GM23338 (cell line): ENCODE measurements around the gene GOLT1A. TPM values are rescaled to one million over a fixed set of nuclear protein-coding genes. Genes with fewer than 3 reads are reported as not detected.

Source experiments
- ATAC-seq: fragments of 200-7000 bp; cut with Tn5 transposase; 3 replicates; pipeline ENCODE4 v1.9.1; 2020
- DNase-seq: peaks from one replicate; pipeline ENCODE4 v3.0.0-alpha.2; 2015; ENCODE audit warnings: low spot score
- H2AFZ ChIP-seq: fragments of 200-600 bp; sonication (generic); 2 replicates; pipeline ENCODE4 v1.8.0; 2016; ENCODE audit warnings: antibody characterized with exemption, mild to moderate bottlenecking, moderate library complexity
- H3F3A ChIP-seq: fragments of 200-600 bp; sonication (generic); replicated peaks from 2 replicates; pipeline ENCODE4 v1.8.0; 2017; ENCODE audit warnings: antibody characterized with exemption, mixed run types, low read depth
- H3K27ac ChIP-seq: fragments of 200-600 bp; sonication (generic); 2 replicates; pipeline ENCODE4 v1.6.1; 2016; ENCODE audit warnings: low read depth
- H3K27me3 ChIP-seq: fragments of 200-600 bp; sonication (generic); 2 replicates; pipeline ENCODE4 v1.8.0; 2016; ENCODE audit warnings: mild to moderate bottlenecking, mixed run types, moderate library complexity; ENCODE audit not compliant: insufficient read depth
- H3K36me3 ChIP-seq: fragments of 200-600 bp; sonication (generic); 2 replicates; pipeline ENCODE4 v1.8.0; 2016; ENCODE audit warnings: mild to moderate bottlenecking; ENCODE audit not compliant: insufficient read depth
- H3K4me1 ChIP-seq: fragments of 200-600 bp; sonication (generic); 2 replicates; pipeline ENCODE4 v1.8.0; 2016; ENCODE audit warnings: mild to moderate bottlenecking, moderate library complexity; ENCODE audit not compliant: insufficient read depth
- H3K4me2 ChIP-seq: fragments of 200-600 bp; sonication (generic); 2 replicates; pipeline ENCODE4 v1.7.1; 2017; ENCODE audit warnings: mixed run types
- H3K4me3 ChIP-seq: fragments of 200-600 bp; sonication (generic); 2 replicates; pipeline ENCODE4 v1.6.1; 2016; ENCODE audit warnings: mixed run types
- H3K79me2 ChIP-seq: fragments of 200-600 bp; sonication (generic); replicated peaks from 2 replicates; pipeline ENCODE4 v1.8.0; 2017; ENCODE audit warnings: mild to moderate bottlenecking; ENCODE audit not compliant: insufficient read depth
- H3K9me2 ChIP-seq: fragments of 200-600 bp; sonication (generic); 2 replicates; pipeline ENCODE4 v1.8.0; 2017; ENCODE audit not compliant: insufficient read depth
- H4K20me1 ChIP-seq: fragments of 200-600 bp; sonication (generic); replicated peaks from 2 replicates; pipeline ENCODE4 v1.8.0; 2017; ENCODE audit warnings: mild to moderate bottlenecking; ENCODE audit not compliant: insufficient read depth
- H3K27ac Mint-ChIP-seq: 2 replicates; pipeline ENCODE4 v1.8.0; 2020; ENCODE audit warnings: inconsistent platforms, mild to moderate bottlenecking, moderate library complexity, mixed read lengths
- H3K27me3 Mint-ChIP-seq: 3 replicates; pipeline ENCODE4 v1.8.0; 2022; ENCODE audit warnings: low read depth, mild to moderate bottlenecking, moderate library complexity, mixed read lengths, inconsistent platforms; ENCODE audit not compliant: insufficient read depth, poor library complexity
- H3K36me3 Mint-ChIP-seq: 3 replicates; pipeline ENCODE4 v1.8.0; 2021; ENCODE audit warnings: low read depth, mild to moderate bottlenecking, inconsistent platforms, moderate library complexity, mixed read lengths
- H3K4me1 Mint-ChIP-seq: 3 replicates; pipeline ENCODE4 v1.8.0; 2020; ENCODE audit warnings: mild to moderate bottlenecking, inconsistent platforms, mixed read lengths
- H3K4me3 Mint-ChIP-seq: 3 replicates; pipeline ENCODE4 v1.8.0; 2021; ENCODE audit warnings: moderate library complexity, mild to moderate bottlenecking, inconsistent platforms, mixed read lengths
- H3K9me3 Mint-ChIP-seq: 3 replicates; pipeline ENCODE4 v1.8.0; 2020; ENCODE audit warnings: moderate library complexity, mild to moderate bottlenecking, inconsistent platforms, mixed read lengths
- CTCF ChIP-seq, 2 experiments: fragments of 200-600 bp in 1 of 2; sonication (generic) in 1 of 2; conservative IDR thresholded peaks; 2 replicates each; pipeline versions ENCODE4 v1.5.1 to v1.6.1; 2016 to 2017; ENCODE audit warnings: antibody characterized with exemption in 2 of 2, low read depth in 2 of 2, mild to moderate bottlenecking in 2 of 2, moderate library complexity in 1 of 2
- ETS1 ChIP-seq: IDR thresholded peaks from 2 replicates; pipeline ENCODE4 v1.6.1; 2016; ENCODE audit warnings: antibody characterized with exemption
- EZH2phosphoT487 ChIP-seq: fragments of 200-600 bp; sonication (generic); IDR thresholded peaks from one replicate; pipeline ENCODE4 v1.8.1; 2018; ENCODE audit warnings: antibody characterized with exemption; ENCODE audit not compliant: unreplicated experiment
- JUNB ChIP-seq: IDR thresholded peaks from one replicate; pipeline ENCODE4 v1.6.1; 2016; ENCODE audit warnings: antibody characterized with exemption; ENCODE audit not compliant: unreplicated experiment
- NANOG ChIP-seq: IDR thresholded peaks from 2 replicates; pipeline ENCODE4 v1.6.1; 2016; ENCODE audit warnings: antibody characterized with exemption, borderline replicate concordance
- POLR2AphosphoS5 ChIP-seq: IDR thresholded peaks from 2 replicates; pipeline ENCODE4 v1.6.1; 2016; ENCODE audit warnings: antibody characterized with exemption, low read depth
- STAT1 ChIP-seq: IDR thresholded peaks from one replicate; pipeline ENCODE4 v1.6.1; 2016; ENCODE audit warnings: antibody characterized with exemption; ENCODE audit not compliant: unreplicated experiment
- ZNF114 ChIP-seq: fragments of 250-450 bp; sonication (Bioruptor Pico); IDR thresholded peaks from 2 replicates; pipeline ENCODE4 v1.5.0; 2020; ENCODE audit warnings: mild to moderate bottlenecking, moderate library complexity
- ZNF331 ChIP-seq: fragments of 250-450 bp; sonication (Bioruptor Pico); IDR thresholded peaks from 2 replicates; pipeline ENCODE4 v1.5.0; 2020; ENCODE audit warnings: low read depth, mild to moderate bottlenecking, moderate library complexity
- polyA plus RNA-seq: library from polyadenylated mRNA; unstranded; fragments of >200 nt; fragmentation: Nextera tagmentation; extraction: Ambion mirVana; gene quantifications from 2 replicates; pipeline ENCODE4 v1.2.1, GENCODE V29; 2016
- total RNA-seq: library from RNA; depleted of rRNA; stranded (reverse); fragments of >200 nt; shearing (Covaris generic); gene quantifications from 2 replicates; pipeline ENCODE4 v1.2.3, GENCODE V29; 2014
- TF ChIP-seq, protein P1 (sequence below): IDR thresholded peaks from one replicate; pipeline ENCODE4 v1.6.1; 2018; ENCODE audit warnings: antibody characterized with exemption; ENCODE audit not compliant: unreplicated experiment
- TF ChIP-seq, protein P2 (sequence below): fragments of 250-450 bp; sonication (Bioruptor Pico); IDR thresholded peaks from 2 replicates; pipeline ENCODE4 v1.5.0; 2020; ENCODE audit warnings: mild to moderate bottlenecking, moderate library complexity

GOLT1A gene
- total and polyA plus RNA-seq, 2 experiments from 2014 or later: 3.0 to 7.2 TPM

GRCh38 chr1:204201348-204202040 lies 12.3 kb downstream of the GOLT1A start (continued):
- TF ChIP-seq CTCF (conservative IDR thresholded peaks at IDR 0.05; ENCODE audit: low read depth in 2 of 2): no peak
- no peak for TF ChIP-seq POLR2AphosphoS5
- TF ChIP-seq ZNF114 (CRISPR knock-in tag): no peak
- no peak for TF ChIP-seq ZNF331
- no peak for TF ChIP-seq NANOG
- TF ChIP-seq, protein P1, sequence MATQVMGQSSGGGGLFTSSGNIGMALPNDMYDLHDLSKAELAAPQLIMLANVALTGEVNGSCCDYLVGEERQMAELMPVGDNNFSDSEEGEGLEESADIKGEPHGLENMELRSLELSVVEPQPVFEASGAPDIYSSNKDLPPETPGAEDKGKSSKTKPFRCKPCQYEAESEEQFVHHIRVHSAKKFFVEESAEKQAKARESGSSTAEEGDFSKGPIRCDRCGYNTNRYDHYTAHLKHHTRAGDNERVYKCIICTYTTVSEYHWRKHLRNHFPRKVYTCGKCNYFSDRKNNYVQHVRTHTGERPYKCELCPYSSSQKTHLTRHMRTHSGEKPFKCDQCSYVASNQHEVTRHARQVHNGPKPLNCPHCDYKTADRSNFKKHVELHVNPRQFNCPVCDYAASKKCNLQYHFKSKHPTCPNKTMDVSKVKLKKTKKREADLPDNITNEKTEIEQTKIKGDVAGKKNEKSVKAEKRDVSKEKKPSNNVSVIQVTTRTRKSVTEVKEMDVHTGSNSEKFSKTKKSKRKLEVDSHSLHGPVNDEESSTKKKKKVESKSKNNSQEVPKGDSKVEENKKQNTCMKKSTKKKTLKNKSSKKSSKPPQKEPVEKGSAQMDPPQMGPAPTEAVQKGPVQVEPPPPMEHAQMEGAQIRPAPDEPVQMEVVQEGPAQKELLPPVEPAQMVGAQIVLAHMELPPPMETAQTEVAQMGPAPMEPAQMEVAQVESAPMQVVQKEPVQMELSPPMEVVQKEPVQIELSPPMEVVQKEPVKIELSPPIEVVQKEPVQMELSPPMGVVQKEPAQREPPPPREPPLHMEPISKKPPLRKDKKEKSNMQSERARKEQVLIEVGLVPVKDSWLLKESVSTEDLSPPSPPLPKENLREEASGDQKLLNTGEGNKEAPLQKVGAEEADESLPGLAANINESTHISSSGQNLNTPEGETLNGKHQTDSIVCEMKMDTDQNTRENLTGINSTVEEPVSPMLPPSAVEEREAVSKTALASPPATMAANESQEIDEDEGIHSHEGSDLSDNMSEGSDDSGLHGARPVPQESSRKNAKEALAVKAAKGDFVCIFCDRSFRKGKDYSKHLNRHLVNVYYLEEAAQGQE: no peak
- no peak for TF ChIP-seq STAT1

DNA sequence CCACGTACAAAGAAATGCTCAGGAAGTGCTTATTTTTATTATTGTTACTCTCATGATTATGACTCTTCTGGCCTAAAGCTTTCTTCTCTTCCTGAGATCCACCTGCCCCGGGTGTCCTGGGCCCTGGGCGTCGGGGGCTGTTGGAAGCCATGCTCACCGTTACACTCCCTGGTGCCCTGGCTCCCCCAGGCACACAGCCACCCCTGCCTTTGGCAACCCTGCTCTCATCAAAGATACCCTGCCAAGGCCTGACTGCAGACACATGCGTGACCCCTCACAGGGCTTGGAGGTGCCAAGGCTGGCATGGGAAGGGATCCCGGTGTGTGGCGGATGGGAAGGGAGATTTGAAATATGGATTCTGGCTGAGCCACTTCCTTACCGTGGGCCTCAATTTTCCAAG lies 14.2 kb downstream of the GOLT1A start:
- no peaks in the 10 kb centered on the region for H3F3A ChIP-seq
- H3K9me3 Mint-ChIP-seq: no peaks in the 10 kb centered on the region; the same call in 2 of the 3 replicates
- no peaks in the 10 kb centered on the region; the same call in 1 of the 2 replicates for H4K20me1 ChIP-seq
- ATAC-seq (no peak), DNase-seq (no peak)
- H3K4me2 ChIP-seq: no peak overlapping the region
- H3K27me3 ChIP-seq: no peaks in the 10 kb centered on the region
- H3K27me3 Mint-ChIP-seq: peaks cover 5% of the 10 kb centered on the region
- no peak overlapping the region for H3K27ac Mint-ChIP-seq
- H3K4me3 ChIP-seq: no peak overlapping the region
- no peaks in the 10 kb centered on the region for H3K79me2 ChIP-seq
- no peak overlapping the region for H3K27ac ChIP-seq
- H3K9me2 ChIP-seq: no peaks in the 10 kb centered on the region
- H3K36me3 Mint-ChIP-seq: no peaks in the 10 kb centered on the region
- TF ChIP-seq EZH2phosphoT487 (no peak), POLR2AphosphoS5 (no peak), NANOG (no peak), ETS1 (no peak), JUNB (no peak)
- TF ChIP-seq, protein P2, sequence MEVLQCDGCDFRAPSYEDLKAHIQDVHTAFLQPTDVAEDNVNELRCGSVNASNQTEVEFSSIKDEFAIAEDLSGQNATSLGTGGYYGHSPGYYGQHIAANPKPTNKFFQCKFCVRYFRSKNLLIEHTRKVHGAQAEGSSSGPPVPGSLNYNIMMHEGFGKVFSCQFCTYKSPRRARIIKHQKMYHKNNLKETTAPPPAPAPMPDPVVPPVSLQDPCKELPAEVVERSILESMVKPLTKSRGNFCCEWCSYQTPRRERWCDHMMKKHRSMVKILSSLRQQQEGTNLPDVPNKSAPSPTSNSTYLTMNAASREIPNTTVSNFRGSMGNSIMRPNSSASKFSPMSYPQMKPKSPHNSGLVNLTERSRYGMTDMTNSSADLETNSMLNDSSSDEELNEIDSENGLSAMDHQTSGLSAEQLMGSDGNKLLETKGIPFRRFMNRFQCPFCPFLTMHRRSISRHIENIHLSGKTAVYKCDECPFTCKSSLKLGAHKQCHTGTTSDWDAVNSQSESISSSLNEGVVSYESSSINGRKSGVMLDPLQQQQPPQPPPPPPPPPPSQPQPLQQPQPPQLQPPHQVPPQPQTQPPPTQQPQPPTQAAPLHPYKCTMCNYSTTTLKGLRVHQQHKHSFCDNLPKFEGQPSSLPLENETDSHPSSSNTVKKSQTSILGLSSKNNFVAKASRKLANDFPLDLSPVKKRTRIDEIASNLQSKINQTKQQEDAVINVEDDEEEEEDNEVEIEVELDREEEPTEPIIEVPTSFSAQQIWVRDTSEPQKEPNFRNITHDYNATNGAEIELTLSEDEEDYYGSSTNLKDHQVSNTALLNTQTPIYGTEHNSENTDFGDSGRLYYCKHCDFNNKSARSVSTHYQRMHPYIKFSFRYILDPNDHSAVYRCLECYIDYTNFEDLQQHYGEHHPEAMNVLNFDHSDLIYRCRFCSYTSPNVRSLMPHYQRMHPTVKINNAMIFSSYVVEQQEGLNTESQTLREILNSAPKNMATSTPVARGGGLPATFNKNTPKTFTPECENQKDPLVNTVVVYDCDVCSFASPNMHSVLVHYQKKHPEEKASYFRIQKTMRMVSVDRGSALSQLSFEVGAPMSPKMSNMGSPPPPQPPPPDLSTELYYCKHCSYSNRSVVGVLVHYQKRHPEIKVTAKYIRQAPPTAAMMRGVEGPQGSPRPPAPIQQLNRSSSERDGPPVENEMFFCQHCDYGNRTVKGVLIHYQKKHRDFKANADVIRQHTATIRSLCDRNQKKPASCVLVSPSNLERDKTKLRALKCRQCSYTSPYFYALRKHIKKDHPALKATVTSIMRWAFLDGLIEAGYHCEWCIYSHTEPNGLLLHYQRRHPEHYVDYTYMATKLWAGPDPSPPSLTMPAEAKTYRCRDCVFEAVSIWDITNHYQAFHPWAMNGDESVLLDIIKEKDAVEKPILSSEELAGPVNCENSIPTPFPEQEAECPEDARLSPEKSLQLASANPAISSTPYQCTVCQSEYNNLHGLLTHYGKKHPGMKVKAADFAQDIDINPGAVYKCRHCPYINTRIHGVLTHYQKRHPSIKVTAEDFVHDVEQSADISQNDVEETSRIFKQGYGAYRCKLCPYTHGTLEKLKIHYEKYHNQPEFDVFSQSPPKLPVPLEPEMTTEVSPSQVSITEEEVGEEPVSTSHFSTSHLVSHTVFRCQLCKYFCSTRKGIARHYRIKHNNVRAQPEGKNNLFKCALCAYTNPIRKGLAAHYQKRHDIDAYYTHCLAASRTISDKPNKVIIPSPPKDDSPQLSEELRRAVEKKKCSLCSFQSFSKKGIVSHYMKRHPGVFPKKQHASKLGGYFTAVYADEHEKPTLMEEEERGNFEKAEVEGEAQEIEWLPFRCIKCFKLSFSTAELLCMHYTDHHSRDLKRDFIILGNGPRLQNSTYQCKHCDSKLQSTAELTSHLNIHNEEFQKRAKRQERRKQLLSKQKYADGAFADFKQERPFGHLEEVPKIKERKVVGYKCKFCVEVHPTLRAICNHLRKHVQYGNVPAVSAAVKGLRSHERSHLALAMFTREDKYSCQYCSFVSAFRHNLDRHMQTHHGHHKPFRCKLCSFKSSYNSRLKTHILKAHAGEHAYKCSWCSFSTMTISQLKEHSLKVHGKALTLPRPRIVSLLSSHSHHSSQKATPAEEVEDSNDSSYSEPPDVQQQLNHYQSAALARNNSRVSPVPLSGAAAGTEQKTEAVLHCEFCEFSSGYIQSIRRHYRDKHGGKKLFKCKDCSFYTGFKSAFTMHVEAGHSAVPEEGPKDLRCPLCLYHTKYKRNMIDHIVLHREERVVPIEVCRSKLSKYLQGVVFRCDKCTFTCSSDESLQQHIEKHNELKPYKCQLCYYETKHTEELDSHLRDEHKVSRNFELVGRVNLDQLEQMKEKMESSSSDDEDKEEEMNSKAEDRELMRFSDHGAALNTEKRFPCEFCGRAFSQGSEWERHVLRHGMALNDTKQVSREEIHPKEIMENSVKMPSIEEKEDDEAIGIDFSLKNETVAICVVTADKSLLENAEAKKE (CRISPR knock-in tag): no peak
- H3K4me3 Mint-ChIP-seq: no peak overlapping the region
- H2AFZ ChIP-seq: no peak overlapping the region
- H3K4me1 Mint-ChIP-seq: peaks cover 10% of the 10 kb centered on the region; the same call in 2 of the 3 replicates
- H3K4me1 ChIP-seq: no peaks in the 10 kb centered on the region; the same call in 1 of the 2 replicates
- no peaks in the 10 kb centered on the region for H3K36me3 ChIP-seq
